HG03469 (cell line): ENCODE measurements around the gene ATP13A4.

Source experiments
- ATAC-seq: cut with Tn5 transposase; IDR thresholded peaks from one replicate; pipeline ENCODE4 v1.9.1; 2021; ENCODE audit warnings: mild to moderate bottlenecking, moderate library complexity, moderate number of reproducible peaks; ENCODE audit not compliant: unreplicated experiment

ATP13A4 gene

GRCh38 chr3:193400304-193400703, 154.4 kb downstream of the ATP13A4 start:
- ATAC-seq, result no peak

GRCh38 chr3:193396451-193397244, 158.0 kb downstream of the ATP13A4 start:
- no peak for ATAC-seq

DNA sequence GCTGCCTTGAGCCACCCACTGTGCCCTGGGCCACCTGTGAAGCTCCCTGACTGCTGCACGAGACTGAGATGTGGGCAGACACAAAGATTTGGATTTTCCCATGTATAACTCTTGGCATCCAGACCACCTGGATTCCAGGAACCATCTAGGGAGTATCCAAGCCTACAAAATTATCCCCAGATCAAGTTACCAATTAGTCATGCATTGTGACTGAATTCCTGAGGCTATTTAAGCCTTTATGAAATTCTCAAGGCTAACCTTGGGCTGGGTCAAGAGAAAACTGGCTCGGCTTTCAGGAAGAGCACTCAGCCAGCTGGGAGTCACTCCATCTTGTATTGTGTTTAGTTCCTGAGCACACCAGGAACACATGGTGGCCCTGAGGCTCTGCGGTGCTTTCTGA, 162.8 kb downstream of the ATP13A4 start:
- no peak for ATAC-seq

DNA sequence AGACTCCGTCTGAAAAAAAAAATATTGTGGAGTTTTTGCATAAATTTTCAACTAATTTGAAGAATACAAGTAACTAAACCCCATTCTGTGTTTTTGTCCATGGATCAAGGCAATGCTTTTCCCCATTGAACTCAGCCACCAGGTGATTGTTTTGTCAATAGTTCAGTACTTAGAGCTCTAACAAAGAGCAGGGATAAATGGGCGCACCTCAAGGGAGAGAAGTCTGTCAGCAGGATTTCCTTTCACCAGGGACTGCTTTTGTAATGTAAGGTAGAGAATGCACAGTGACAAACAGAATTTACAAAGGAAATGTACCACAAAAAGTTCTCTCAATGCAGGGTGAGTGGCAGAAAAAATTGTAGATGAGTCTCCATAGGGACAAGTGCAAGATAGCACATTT, 165.4 kb downstream of the ATP13A4 start:
- ATAC-seq, result no peak

DNA sequence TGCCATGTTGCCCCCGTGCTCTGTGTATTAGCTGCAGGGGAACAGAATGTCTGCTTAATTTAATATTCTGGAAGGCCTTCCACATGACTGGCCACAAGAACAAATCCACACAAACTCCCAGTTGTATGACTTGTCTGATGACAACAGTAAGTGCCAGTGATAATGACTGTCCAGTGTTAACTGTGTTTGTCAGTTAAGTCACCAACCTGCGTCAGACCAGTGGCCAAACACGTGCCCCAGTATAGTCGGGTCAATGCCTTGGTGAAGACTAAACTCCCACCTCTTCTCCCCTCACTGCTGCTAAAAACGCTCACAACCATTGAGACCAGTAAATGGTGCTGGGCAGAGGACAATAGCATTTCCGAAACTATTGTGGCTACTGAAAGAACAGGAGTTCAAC, 166.3 kb downstream of the ATP13A4 start:
- ATAC-seq, result no peak

DNA sequence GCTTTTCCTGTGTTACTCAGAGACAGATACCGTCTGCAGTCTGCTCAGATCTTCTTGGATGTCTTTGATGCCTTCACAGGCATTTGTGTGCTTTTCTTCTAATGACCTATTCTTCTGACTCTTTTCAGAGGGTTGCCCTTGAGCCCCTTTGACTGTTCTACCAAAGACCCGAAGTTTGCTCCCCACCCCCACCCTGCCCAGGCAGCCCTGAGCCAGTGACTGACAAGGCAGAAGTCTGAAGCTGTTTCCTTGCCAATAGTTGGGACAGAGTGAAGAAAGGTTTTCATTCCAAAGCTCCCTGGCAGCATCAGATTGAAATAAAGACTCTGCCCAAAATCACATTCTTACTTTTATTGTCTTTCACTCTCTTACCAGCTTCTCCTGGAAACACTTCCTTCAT, 167.1 kb downstream of the ATP13A4 start:
- ATAC-seq, result no peak

- no peak for ATAC-seq
Observed at GRCh38 chr3:193378706-193379105, 176.0 kb downstream of the ATP13A4 start, which contains the start of gene ATP13A5. ATP13A5 (minus strand) TSS chr3:193378753; CDS start chr3:193378725, 28 bp downstream.

- no peak for ATAC-seq
Observed at GRCh38 chr3:193377591-193377990, 177.1 kb downstream of the ATP13A4 start.

GRCh38 chr3:193375614-193376013, 179.1 kb downstream of the ATP13A4 start:
- ATAC-seq, result no peak

DNA sequence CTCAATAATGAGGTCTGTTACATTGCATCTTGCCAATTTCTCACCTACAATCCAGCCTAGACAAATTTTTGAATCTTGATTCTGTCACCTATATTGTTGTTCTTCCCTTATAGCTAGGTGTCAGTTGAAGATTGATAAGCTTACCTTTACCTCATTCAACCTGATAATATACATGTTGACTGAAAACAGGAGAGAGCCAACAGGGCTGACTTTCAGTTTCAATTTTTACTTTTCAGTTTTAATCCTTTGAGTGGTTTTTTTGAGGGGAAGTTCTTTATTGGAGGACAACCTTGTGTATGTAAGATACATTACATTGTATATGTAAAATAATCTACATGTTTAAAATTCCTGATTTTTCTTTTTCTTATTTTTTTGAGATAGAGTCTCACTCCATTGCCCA, 181.9 kb downstream of the ATP13A4 start:
- no peak for ATAC-seq

GRCh38 chr3:193367868-193368267, 186.8 kb downstream of the ATP13A4 start:
- ATAC-seq, result no peak

- no peak for ATAC-seq
Observed at GRCh38 chr3:193357291-193357690, 197.4 kb downstream of the ATP13A4 start.

DNA sequence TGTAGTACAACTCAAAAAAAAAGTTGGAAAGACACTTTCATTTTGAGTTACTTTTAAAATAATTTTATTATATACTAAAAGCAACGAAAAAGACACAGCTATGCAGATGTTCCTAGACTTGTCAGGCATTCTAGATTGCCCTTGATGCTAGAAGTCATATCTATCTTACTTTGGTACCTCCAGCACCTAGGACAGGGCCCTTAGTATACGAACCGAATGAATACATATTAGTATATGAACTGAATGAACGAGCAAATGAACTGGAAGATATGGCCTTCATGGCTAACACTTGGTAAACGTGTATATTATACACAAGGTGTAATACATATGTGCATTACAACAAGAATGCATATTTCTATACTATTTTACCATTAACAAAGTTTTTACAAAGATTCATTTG, 200.3 kb downstream of the ATP13A4 start:
- no peak for ATAC-seq
